GM12874 (cell line): Measurements from ENCODE around the gene ATP1A3.

Experiments used
- CTCF ChIP-seq: IDR thresholded peaks from 2 replicates; pipeline ENCODE4 v1.5.1; 2011; ENCODE audit warnings: low read depth, mild to moderate bottlenecking, control low read depth, low read length, moderate library complexity; ENCODE audit not compliant: insufficient read depth

ATP1A3 gene

DNA sequence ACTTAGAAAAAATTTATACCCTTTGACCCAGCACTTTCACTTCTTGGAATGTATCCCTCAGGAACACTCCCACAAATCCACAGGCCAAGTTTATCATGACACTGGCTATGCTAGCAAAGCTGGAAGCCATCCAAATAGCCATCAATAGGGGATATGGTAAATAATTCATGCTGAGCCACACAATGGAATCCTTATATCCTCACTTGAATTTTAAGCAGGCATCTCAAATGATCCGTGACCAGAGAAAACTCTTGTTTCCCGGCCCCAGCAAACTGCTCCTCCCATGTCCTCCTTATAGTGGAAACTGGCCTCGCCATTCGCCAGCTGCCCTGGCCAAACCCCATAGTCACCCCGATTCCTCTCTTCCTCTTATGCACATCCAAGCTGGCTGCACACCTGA lies 38.4 kb upstream of the ATP1A3 start:
- TF ChIP-seq CTCF: no peak

- no peak for TF ChIP-seq CTCF
Observed at GRCh38 chr19:42030645-42031440, 36.8 kb upstream of the ATP1A3 start.

GRCh38 chr19:42028304-42029216 lies 34.5 kb upstream of the ATP1A3 start:
- TF ChIP-seq CTCF: peak; percentile 82

GRCh38 chr19:42024622-42025111 lies 30.6 kb upstream of the ATP1A3 start:
- no peak for TF ChIP-seq CTCF

GRCh38 chr19:42023943-42024260 lies 29.9 kb upstream of the ATP1A3 start:
- no peak for TF ChIP-seq CTCF

DNA sequence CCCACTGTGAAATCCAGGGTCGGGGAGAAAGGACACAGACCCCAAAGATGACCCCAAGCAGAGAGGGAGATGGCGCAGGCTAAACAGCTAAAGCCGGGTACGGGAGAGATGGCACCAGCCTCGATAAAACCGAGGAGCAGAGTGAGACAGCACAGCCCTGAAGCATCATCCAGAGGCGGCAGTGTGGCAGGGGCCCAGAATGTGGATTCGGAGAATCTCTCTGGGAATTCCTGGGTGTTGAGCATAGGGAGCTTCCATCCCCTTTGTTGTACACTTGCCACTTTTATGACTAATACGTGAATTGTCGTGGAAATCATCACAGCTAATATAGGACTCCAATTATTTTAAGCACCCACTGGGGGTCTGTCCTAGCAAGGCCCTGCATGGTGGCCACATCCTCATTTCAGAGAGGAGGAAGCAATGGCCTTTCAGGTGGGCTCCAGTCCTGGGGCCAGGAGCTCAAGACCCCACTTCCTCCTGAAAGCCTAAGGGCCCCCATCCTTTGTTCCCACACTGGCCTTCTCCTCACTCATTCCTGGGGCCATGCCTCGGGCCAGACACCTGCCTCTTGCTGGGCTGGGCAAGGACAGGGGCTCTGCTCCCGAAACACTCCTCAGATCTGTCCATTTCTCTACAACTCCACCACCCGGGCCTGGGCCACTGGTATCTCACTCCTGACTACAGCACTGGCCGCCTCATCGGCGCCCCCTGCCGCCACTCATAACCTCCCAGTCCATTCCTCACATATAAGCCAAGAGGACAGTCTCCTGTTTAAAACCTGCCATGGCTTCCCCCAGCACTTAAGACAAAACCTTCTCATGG lies 29.3 kb upstream of the ATP1A3 start:
- TF ChIP-seq CTCF: peak; percentile 77

- no peak for TF ChIP-seq CTCF
Observed at GRCh38 chr19:42022616-42023015, 28.6 kb upstream of the ATP1A3 start.
